K562 (cell line): ENCODE results near the gene UPK2. TPM values are rescaled to one million over a fixed set of nuclear protein-coding genes. Genes with fewer than 3 reads are reported as not detected.
A peak's percentile ranks its signal among the peaks of the same experiment; 100 is the strongest.

ENCODE experiments used
- ATAC-seq: fragments of 200-7000 bp; cut with Tn5 transposase; 3 replicates; pipeline ENCODE4 v1.9.1; 2020; ENCODE audit warnings: moderate library complexity
- BruUV-seq: library from RNA; stranded (reverse); fragments of 400-500 nt; replicated peaks from 2 replicates; lab custom pipeline; 2021; lab: Mats Ljungman, UMichigan
- CTCF ChIA-PET: fragments of 300-600 bp; formaldehyde crosslinking; extraction: SDS; loops from one replicate; lab custom pipeline; 2021; ENCODE audit warnings: low intra/inter-chr PET ratio; lab: Yijun Ruan, JAX
- POLR2A ChIA-PET: fragments of 300-600, 350-650 bp; sonication (Branson Sonifier 250); formaldehyde crosslinking; extraction: SDS; loops from one replicate; lab custom pipeline; 2021; ENCODE audit warnings: antibody characterized with exemption, inconsistent platforms; lab: Yijun Ruan, JAX
- DNase-seq, 4 experiments: peaks; one replicate each; pipeline versions ENCODE4 v3.0.0 to v3.0.0-alpha.2; 2011 to 2018; ENCODE audit warnings: low spot score in 3 of 4, mixed read lengths in 3 of 4; ENCODE audit errors: extremely low read depth in 1 of 4
- FAIRE-seq: peaks from 2 replicates; lab custom pipeline; 2011; peaks lifted over from hg19 to GRCh38; lab: Jason Lieb, UNC
- H2AFZ ChIP-seq: 2 replicates; pipeline ENCODE4 v1.6.0; 2011; ENCODE audit warnings: low read depth, low read length, control low read depth, inconsistent platforms
- H3K27ac ChIP-seq: fragments of 200-600 bp; 3 replicates; pipeline ENCODE4 v1.8.0; 2011; ENCODE audit warnings: low read depth, mild to moderate bottlenecking, control low read depth, inconsistent platforms, low read length, moderate library complexity, mixed read lengths; ENCODE audit errors: extremely low read depth
- H3K27me3 ChIP-seq, 2 experiments: fragments of 300-600 bp in 1 of 2; 2 replicates in 1 of 2; 3 replicates in 1 of 2; pipeline versions ENCODE4 v1.6.0 to v1.8.0; 2011; ENCODE audit warnings: inconsistent platforms in 2 of 2, low read length in 2 of 2, mild to moderate bottlenecking in 1 of 2, mixed read lengths in 1 of 2, moderate library complexity in 1 of 2; ENCODE audit not compliant: control insufficient read depth in 2 of 2, insufficient read depth in 2 of 2
- H3K36me3 ChIP-seq: fragments of 300-600 bp; 3 replicates; pipeline ENCODE4 v1.8.0; 2011; ENCODE audit warnings: mild to moderate bottlenecking, low read length, inconsistent platforms; ENCODE audit not compliant: control insufficient read depth, insufficient read depth
- H3K4me1 ChIP-seq, 2 experiments: fragments of 200-600 bp in 1 of 2; replicated peaks in 1 of 2; 2 replicates in 1 of 2; 3 replicates in 1 of 2; pipeline versions ENCODE4 v1.5.1 to v1.8.0; 2011; ENCODE audit warnings: inconsistent platforms in 2 of 2, low read length in 2 of 2, mild to moderate bottlenecking in 1 of 2, mixed read lengths in 1 of 2, moderate library complexity in 1 of 2; ENCODE audit not compliant: control insufficient read depth in 2 of 2, insufficient read depth in 2 of 2
- H3K4me2 ChIP-seq: 2 replicates; pipeline ENCODE4 v1.6.1; 2011; ENCODE audit warnings: low read length, control low read depth, inconsistent platforms, mixed read lengths; ENCODE audit not compliant: insufficient read depth
- H3K4me3 ChIP-seq: fragments of 200-600 bp; sonication (generic), shearing (Covaris generic); 2 replicates; pipeline ENCODE4 v1.5.1; 2016; ENCODE audit warnings: control low read depth, inconsistent platforms
- H3K79me2 ChIP-seq: fragments of 200-600 bp; 3 replicates; pipeline ENCODE4 v1.8.0; 2011; ENCODE audit warnings: low read length, inconsistent platforms; ENCODE audit not compliant: control insufficient read depth, insufficient read depth
- H3K9ac ChIP-seq, 2 experiments: 2 replicates each; pipeline versions ENCODE4 v1.6.0 to v1.6.1; 2011; ENCODE audit warnings: low read depth in 2 of 2, low read length in 2 of 2, control low read depth in 1 of 2, inconsistent platforms in 1 of 2, mild to moderate bottlenecking in 1 of 2, mixed read lengths in 1 of 2; ENCODE audit not compliant: insufficient read depth in 1 of 2
- H3K9me1 ChIP-seq: one replicate; pipeline ENCODE4 v1.6.0; 2011; ENCODE audit warnings: inconsistent platforms, mild to moderate bottlenecking, low read length, moderate library complexity; ENCODE audit not compliant: control insufficient read depth, insufficient read depth
- H3K9me3 ChIP-seq: replicated peaks from 2 replicates; pipeline ENCODE4 v1.5.1; 2011; ENCODE audit warnings: low read depth, low read length, inconsistent platforms; ENCODE audit not compliant: control insufficient read depth, insufficient read depth
- H4K20me1 ChIP-seq: replicated peaks from 2 replicates; pipeline ENCODE4 v1.6.1; 2011; ENCODE audit warnings: low read length, inconsistent platforms, mixed read lengths; ENCODE audit not compliant: control insufficient read depth, insufficient read depth
- CBX2 ChIP-seq: fragments of 200-600 bp; sonication (generic); IDR thresholded peaks from one replicate; pipeline ENCODE4 v1.6.1; 2012; ENCODE audit warnings: mild to moderate bottlenecking, low read length, inconsistent platforms; ENCODE audit not compliant: insufficient read depth, poor library complexity, severe bottlenecking
- LCOR ChIP-seq: sonication (generic); formaldehyde crosslinking; IDR thresholded peaks from 2 replicates; pipeline ENCODE4 v1.8.0; 2022; ENCODE audit warnings: mild to moderate bottlenecking, missing genetic modification reagents
- RBFOX2 ChIP-seq: fragments of 200-400 bp; formaldehyde crosslinking; IDR thresholded peaks from 2 replicates; pipeline ENCODE4 v1.6.1; 2017; ENCODE audit warnings: low read depth, mild to moderate bottlenecking, low read length, moderate library complexity
- WGBS: fragments of 100-300 bp; shearing (Covaris generic); methylation state at CpG from one replicate; pipeline ENCODE4 v1.1.6; 2016; ENCODE audit warnings: low coverage, mixed read lengths; ENCODE audit not compliant: insufficient coverage; ENCODE audit errors: missing lambda C conversion rate; 5-methylcytosine and 5-hydroxymethylcytosine counted together
- in situ Hi-C: fragments of 300-500 bp; cut with MboI; formaldehyde crosslinking; loops from 4 replicates; pipeline ENCODE4 v1.15.0; 2018; ENCODE audit warnings: inconsistent platforms, mixed read lengths
- intact Hi-C: fragments of 100-400 bp; cut with micrococcal nuclease; formaldehyde crosslinking; loops from 2 replicates; pipeline ENCODE4 v1.14.2; 2022
- polyA plus RNA-seq, 8 experiments: library from polyadenylated mRNA; depleted of rRNA in 4 of 8; stranded (reverse) in 5 of 8; unstranded in 3 of 8; fragments of >200 nt; fragmentation: Nextera tagmentation in 2 of 8; fragmentation: Illumina TruSeq in 1 of 8; extraction: Ambion mirVana in 2 of 8; extraction: Trizol in 1 of 8; gene quantifications; 2 replicates each; pipeline versions ENCODE4 v1.2.1 to v1.2.3, GENCODE V29; 2011 to 2014; ENCODE audit warnings: inconsistent platforms in 1 of 8, missing spikeins in 1 of 8
- total RNA-seq, 7 experiments: library from RNA; depleted of rRNA in 6 of 7; stranded (reverse); fragments of >200 nt in 6 of 7; fragmentation: Illumina TruSeq in 2 of 7; extraction: Trizol in 2 of 7; gene quantifications; 2 replicates each; pipeline versions ENCODE4 v1.2.1 to v1.2.3, GENCODE V29; 2011 to 2021; ENCODE audit warnings: low replicate concordance in 1 of 7

The UPK2 gene
- total and polyA plus RNA-seq, 9 of the 15 experiments (the other 6 are each of a cell fraction or from before 2014, with no cell fraction given), result not detected

- Histone ChIP-seq H3K9me1 (peaks cover 5% of the 10 kb centered on the region), H4K20me1 (no peaks in the 10 kb centered on the region), H2AFZ (no peak overlapping the region), H3K4me3 (no peak overlapping the region), H3K4me2 (no peak overlapping the region), H3K9me3 (no peaks in the 10 kb centered on the region), H3K36me3 (no peaks in the 10 kb centered on the region), H3K9ac (peak overlapping the region; percentile 25 to 83; a peak in 3 of 4 replicates), H3K27ac (0 out of 3 replicates have a peak overlapping the region, but pooled peaks have one; percentile 38), H3K79me2 (peaks cover 31% of the 10 kb centered on the region; the same call in 2 of the 3 replicates), H3K27me3 (no peaks in the 10 kb centered on the region; a peak in 1 of 5 replicates), H3K4me1 (peaks cover 71 to 84% of the 10 kb centered on the region in 2 experiments)
- CTCF ChIA-PET, result no interaction called here
- FAIRE-seq (no peak), DNase-seq (no peak), ATAC-seq (no peak)
- intact Hi-C loops, result no loop called here
- BruUV-seq, result no TSS peak
- POLR2A ChIA-PET, result interaction anchor here (0.7 to 2.3 kb wide), 3 partner anchors 10 to 126 kb away, joined by 3 to 6 read pairs (median 5); partner anchors contain the start of gene BCL9L
- 79% methylated on average over 10 of the region's 10 CpGs for WGBS
- TF ChIP-seq LCOR (CRISPR knock-in tag) (no peak), RBFOX2 (0 out of 2 replicates have a peak, but pooled peaks have one; percentile 10), CBX2 (no peak)
- in situ Hi-C loops, result no loop called here
These were observed 39.9 kb upstream of the UPK2 start for GRCh38 chr11:118915941-118916841.
